CD4-positive, alpha-beta T cell treated with Interferon alpha-2 for 1 hour (primary cell): Measurements from ENCODE around the gene ZNF37A.
"Not testable (repeated sequence)": the region's sequence is repeated elsewhere in the genome, so short reads cannot be mapped to it uniquely, and the experiment has no call there.

ENCODE experiments used
- DNase-seq, 2 donors: peaks; one replicate each; pipeline ENCODE4 v3.0.0-alpha.2; 2020 to 2022

ZNF37A gene

GRCh38 chr10:38150891-38151463, 56.8 kb downstream of the ZNF37A start:
- not testable (repeated sequence) for DNase-seq

DNA sequence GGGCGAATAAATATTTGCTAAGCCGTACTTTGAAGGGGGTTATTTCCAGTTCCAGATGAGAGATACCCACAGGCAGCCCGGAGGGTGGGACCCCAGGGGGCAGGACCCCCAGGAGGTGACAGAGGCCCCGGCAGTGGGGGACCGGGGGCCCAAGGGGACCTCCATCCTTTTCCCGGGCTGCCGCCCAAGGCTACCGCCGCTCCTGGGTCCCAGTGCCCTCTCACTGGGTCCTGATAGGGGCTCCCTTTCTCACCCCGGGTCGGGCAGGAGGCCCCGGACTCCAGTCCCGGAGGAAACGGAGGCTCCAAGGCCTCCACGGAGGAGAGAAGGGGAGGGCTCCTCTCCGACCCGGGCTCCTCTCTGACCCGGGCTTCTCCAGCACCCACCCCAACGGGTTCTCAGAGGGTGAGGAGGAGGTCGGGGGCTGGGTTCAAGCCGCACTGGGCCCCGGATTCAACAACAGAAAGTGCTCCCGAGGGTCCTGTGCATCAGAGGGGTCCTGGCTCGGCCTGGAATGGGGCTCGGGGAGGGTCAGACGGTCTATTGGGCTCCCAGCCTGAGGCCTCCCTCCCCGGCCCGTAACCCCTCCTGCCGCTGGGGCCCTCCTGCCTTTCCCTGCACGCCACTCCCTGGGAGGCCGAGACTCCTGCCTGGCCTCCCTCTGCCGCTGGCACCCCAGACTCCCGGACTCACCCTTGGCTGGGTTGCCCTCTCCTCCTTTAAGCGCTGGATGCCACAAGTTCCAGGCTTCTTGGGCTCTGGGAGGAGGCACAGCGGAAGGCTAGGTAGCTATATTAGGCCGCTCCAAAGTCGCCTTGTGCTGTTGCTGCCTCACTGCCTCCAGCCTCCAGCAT, 62.5 kb downstream of the ZNF37A start:
- no peak for DNase-seq

- DNase-seq = no peak
Observed at GRCh38 chr10:38157270-38157685, 63.1 kb downstream of the ZNF37A start.

GRCh38 chr10:38159004-38159403, 64.9 kb downstream of the ZNF37A start:
- DNase-seq = no peak

DNA sequence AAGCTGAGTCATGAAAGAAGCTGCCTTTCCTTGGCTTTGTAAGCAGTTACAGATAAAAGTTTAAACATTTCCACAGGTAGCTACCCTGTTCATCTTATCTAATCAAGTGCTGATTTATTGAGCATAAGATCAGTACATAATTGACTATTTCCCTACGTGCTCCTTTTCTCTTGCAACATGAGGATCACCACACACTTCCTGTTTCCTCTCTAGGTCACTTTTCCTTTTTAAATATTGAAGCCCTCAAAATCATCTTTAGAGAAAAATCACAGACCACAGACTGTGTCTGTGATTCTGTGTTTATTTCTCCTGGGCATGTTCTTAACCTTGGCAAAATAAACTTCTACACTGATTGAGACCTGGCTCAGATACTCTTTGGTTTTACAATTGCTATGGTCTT, 69.5 kb downstream of the ZNF37A start:
- DNase-seq = no peak

DNA sequence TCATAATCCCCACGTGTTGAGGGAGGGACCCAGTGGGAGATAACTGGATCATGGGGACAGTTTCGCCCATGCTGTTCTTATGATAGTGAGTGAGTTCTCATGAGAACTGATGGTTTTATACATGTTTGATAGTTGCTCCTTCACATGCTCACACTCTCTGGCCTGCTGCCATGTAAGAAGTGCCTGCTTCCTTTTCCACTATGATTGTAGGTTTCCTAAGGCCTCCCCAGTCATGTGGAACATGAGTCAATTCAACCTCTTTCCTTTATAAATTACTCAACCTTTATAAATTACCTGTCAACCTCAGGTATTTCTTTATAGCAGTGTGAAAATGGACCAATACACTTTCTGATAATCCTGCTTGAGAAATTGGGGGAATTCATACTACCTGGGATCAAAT, 80.2 kb downstream of the ZNF37A start:
- DNase-seq = no peak

DNA sequence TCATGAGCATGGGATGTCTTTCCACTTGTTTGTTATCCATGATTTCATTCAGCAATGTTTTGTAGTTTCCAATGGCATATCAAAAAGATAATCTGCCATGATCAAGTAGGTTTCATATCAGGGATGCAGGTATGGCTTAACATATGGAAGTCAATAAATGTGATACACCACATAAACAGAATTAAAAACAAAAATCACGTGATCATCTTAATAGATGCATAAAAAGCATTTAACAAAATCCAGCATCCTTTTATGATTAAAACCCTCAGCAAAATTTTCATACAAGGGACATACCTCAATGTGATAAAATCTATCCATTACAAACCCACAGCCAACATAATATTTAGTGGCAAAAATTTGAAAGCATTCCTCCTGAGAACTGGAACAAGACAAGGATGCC, 90.3 kb downstream of the ZNF37A start:
- no peak for DNase-seq
